Iris pigment epithelial cell (primary cell): ENCODE results near the gene LRRC72.
"Not testable (repeated sequence)": the region's sequence is repeated elsewhere in the genome, so short reads cannot be mapped to it uniquely, and the experiment has no call there.

Experiments
- DNase-seq: peaks from one replicate; pipeline ENCODE4 v3.0.0-alpha.2; 2011; ENCODE audit warnings: low read depth

Gene LRRC72

GRCh38 chr7:16583834-16584233 lies 57.2 kb downstream of the LRRC72 start:
- DNase-seq, result no peak

GRCh38 chr7:16585540-16585939 lies 58.9 kb downstream of the LRRC72 start:
- no peak for DNase-seq

- DNase-seq, result no peak
These were observed 59.7 kb downstream of the LRRC72 start for GRCh38 chr7:16586081-16586874.

- DNase-seq, result no peak
These were observed 60.5 kb downstream of the LRRC72 start for GRCh38 chr7:16587129-16587528.

- no peak for DNase-seq
These were observed 61.2 kb downstream of the LRRC72 start for GRCh38 chr7:16587790-16588189.

- DNase-seq, result no peak
These were observed 63.3 kb downstream of the LRRC72 start for GRCh38 chr7:16589881-16590280.

GRCh38 chr7:16590424-16590823 lies 63.8 kb downstream of the LRRC72 start:
- no peak for DNase-seq

GRCh38 chr7:16592395-16592794 lies 65.8 kb downstream of the LRRC72 start:
- DNase-seq, result no peak

GRCh38 chr7:16594061-16594460 lies 67.4 kb downstream of the LRRC72 start:
- peak; percentile 50 for DNase-seq

- DNase-seq, result peak; percentile 15
These were observed 68.1 kb downstream of the LRRC72 start for GRCh38 chr7:16594676-16595075.

- not testable (repeated sequence) for DNase-seq
These were observed 69.0 kb downstream of the LRRC72 start for GRCh38 chr7:16595596-16595995.

- no peak for DNase-seq
These were observed 71.4 kb downstream of the LRRC72 start for GRCh38 chr7:16598015-16598414.

- DNase-seq, result no peak
These were observed 73.2 kb downstream of the LRRC72 start for GRCh38 chr7:16599860-16600259.

GRCh38 chr7:16603633-16604032 lies 77.0 kb downstream of the LRRC72 start:
- no peak for DNase-seq

GRCh38 chr7:16604054-16604453 lies 77.4 kb downstream of the LRRC72 start:
- no peak for DNase-seq

- DNase-seq, result no peak
These were observed 80.1 kb downstream of the LRRC72 start for GRCh38 chr7:16606704-16607103.

- peak; percentile 58 for DNase-seq
These were observed 83.3 kb downstream of the LRRC72 start for GRCh38 chr7:16609842-16610450.

GRCh38 chr7:16611711-16612110 lies 85.1 kb downstream of the LRRC72 start:
- no peak for DNase-seq

GRCh38 chr7:16615228-16615627 lies 88.6 kb downstream of the LRRC72 start:
- DNase-seq, result no peak

GRCh38 chr7:16616122-16616521 lies 89.5 kb downstream of the LRRC72 start:
- no peak for DNase-seq

- no peak for DNase-seq
These were observed 89.9 kb downstream of the LRRC72 start for GRCh38 chr7:16616542-16616941.

GRCh38 chr7:16619979-16620408 lies 93.4 kb downstream of the LRRC72 start:
- DNase-seq, result peak; percentile 54

- no peak for DNase-seq
These were observed 99.8 kb downstream of the LRRC72 start for GRCh38 chr7:16626388-16626787.

- DNase-seq, result peak; percentile 73
These were observed 100.6 kb downstream of the LRRC72 start for GRCh38 chr7:16627236-16627635.
